OCI-LY7 (cell line): Measurements from ENCODE around the gene SYT2.

Experiments used
- EZH2phosphoT487 ChIP-seq: fragments of 200-600 bp; sonication (generic); IDR thresholded peaks from 2 replicates; pipeline ENCODE4 v1.6.1; 2018; ENCODE audit warnings: low read depth, borderline replicate concordance, mild to moderate bottlenecking, mixed run types, antibody characterized with exemption, low read length, moderate library complexity, mixed read lengths
- TF ChIP-seq, protein P1 (sequence below): fragments of 200-600 bp; sonication (generic); conservative IDR thresholded peaks from 2 replicates; pipeline ENCODE4 v1.5.1; 2014; ENCODE audit warnings: mild to moderate bottlenecking, antibody characterized with exemption, low read length, moderate library complexity, mixed read lengths

DNA sequence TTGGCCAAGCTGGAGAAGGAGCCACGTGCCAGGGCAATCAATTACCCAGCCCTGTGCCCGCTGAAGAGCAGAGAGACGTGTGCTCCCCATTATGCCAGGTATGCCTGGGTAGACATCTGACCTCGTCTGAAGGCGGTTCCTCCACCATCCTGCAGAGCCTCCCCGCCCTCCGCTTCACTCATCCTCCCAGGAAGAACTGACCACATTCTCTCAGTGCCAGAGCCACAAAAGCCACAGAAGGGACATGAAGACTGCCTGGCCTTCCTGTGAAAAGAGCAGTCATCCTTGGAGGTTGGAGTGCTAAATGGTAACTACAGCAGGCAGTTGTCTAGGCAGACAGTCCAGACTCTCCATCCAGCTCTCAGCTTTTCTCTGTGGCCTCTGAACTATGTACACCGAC, 12.0 kb downstream of the SYT2 start:
- TF ChIP-seq, protein P1, sequence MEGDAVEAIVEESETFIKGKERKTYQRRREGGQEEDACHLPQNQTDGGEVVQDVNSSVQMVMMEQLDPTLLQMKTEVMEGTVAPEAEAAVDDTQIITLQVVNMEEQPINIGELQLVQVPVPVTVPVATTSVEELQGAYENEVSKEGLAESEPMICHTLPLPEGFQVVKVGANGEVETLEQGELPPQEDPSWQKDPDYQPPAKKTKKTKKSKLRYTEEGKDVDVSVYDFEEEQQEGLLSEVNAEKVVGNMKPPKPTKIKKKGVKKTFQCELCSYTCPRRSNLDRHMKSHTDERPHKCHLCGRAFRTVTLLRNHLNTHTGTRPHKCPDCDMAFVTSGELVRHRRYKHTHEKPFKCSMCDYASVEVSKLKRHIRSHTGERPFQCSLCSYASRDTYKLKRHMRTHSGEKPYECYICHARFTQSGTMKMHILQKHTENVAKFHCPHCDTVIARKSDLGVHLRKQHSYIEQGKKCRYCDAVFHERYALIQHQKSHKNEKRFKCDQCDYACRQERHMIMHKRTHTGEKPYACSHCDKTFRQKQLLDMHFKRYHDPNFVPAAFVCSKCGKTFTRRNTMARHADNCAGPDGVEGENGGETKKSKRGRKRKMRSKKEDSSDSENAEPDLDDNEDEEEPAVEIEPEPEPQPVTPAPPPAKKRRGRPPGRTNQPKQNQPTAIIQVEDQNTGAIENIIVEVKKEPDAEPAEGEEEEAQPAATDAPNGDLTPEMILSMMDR, result no peak
- TF ChIP-seq EZH2phosphoT487, result no peak
